Naive B cell (primary cell): ENCODE results near the gene MRPS2. TPM values are rescaled to one million over a fixed set of nuclear protein-coding genes. Genes with fewer than 3 reads are reported as not detected.

ENCODE experiments used
- ATAC-seq, 2 donors: fragments of 150-1000 bp; cut with Tn5 transposase; 2 replicates each; pipeline ENCODE4 v1.10.0; 2021; ENCODE audit warnings: low read depth in 2 of 2, mild to moderate bottlenecking in 2 of 2, moderate library complexity in 2 of 2
- DNase-seq: peaks from one replicate; pipeline ENCODE4 v3.0.0; 2022
- H3K27ac Mint-ChIP-seq, 6 donors: one replicate each; pipeline ENCODE4 v1.8.0; 2020 to 2022; ENCODE audit warnings: mild to moderate bottlenecking in 6 of 6, mixed read lengths in 6 of 6, moderate library complexity in 5 of 6, inconsistent platforms in 2 of 6
- H3K27me3 Mint-ChIP-seq, 3 donors: one replicate each; pipeline ENCODE4 v1.8.0; 2021 to 2022; ENCODE audit warnings: mixed read lengths in 3 of 3, mild to moderate bottlenecking in 1 of 3
- H3K36me3 Mint-ChIP-seq, 2 donors: one replicate each; pipeline ENCODE4 v1.8.0; 2020 to 2022; ENCODE audit warnings: mixed read lengths in 2 of 2, inconsistent platforms in 1 of 2, mild to moderate bottlenecking in 1 of 2
- H3K4me1 Mint-ChIP-seq, 3 donors: one replicate each; pipeline ENCODE4 v1.8.0; 2020 to 2022; ENCODE audit warnings: mixed read lengths in 3 of 3, inconsistent platforms in 1 of 3, mild to moderate bottlenecking in 1 of 3, moderate library complexity in 1 of 3
- H3K4me3 Mint-ChIP-seq, 8 donors: one replicate each; pipeline ENCODE4 v1.8.0; 2020 to 2022; ENCODE audit warnings: mild to moderate bottlenecking in 8 of 8, mixed read lengths in 8 of 8, moderate library complexity in 8 of 8, inconsistent platforms in 2 of 8
- H3K9me3 Mint-ChIP-seq, 7 donors: one replicate each; pipeline ENCODE4 v1.8.0; 2020 to 2022; ENCODE audit warnings: mixed read lengths in 7 of 7, mild to moderate bottlenecking in 5 of 7, inconsistent platforms in 2 of 7, moderate library complexity in 1 of 7
- polyA plus RNA-seq, 6 donors: library from polyadenylated mRNA; unstranded; fragments of 300-500 nt; fragmentation: Illumina TruSeq; gene quantifications; one replicate each; pipeline ENCODE4 v1.2.3, GENCODE V29; 2021; ENCODE audit warnings: low read depth in 6 of 6

The MRPS2 gene
- polyA plus RNA-seq, 6 donors from 2014 or later, result 41.5 to 57.9 (median 45.5) TPM

- Mint-ChIP-seq H3K4me3 (peak overlapping the region in 5 of 8 donors; percentile 84 to 97 (median 93)), H3K27me3 (peaks cover 0 to 19% (median 0%) of the 10 kb centered on the region in 3 donors), H3K9me3 (no peaks in the 10 kb centered on the region), H3K27ac (peak overlapping the region in 1 of 6 donors; percentile 64), H3K4me1 (peaks cover 15 to 37% (median 22%) of the 10 kb centered on the region in 3 donors), H3K36me3 (no peaks in the 10 kb centered on the region)
- DNase-seq (no peak), ATAC-seq (no peak)
Observed at GRCh38 chr9:135498381-135499126, 1.9 kb upstream of the MRPS2 start.

GRCh38 chr9:135499326-135500070 is 984 bp upstream of the MRPS2 start:
- peaks cover 0 to 18% (median 0%) of the 10 kb centered on the region in 3 donors for H3K27me3 Mint-ChIP-seq
- peak; percentile 64 to 72 for ATAC-seq

GRCh38 chr9:135500071-135500524 is 384 bp upstream of the MRPS2 start:
- DNase-seq (no peak), ATAC-seq (peak; percentile 9 to 13)
- H3K4me3 Mint-ChIP-seq, result peak overlapping the region; percentile 86 to 97 (median 94)
- H3K4me1 Mint-ChIP-seq, result peaks cover 19 to 49% (median 29%) of the 10 kb centered on the region in 3 donors
- peaks cover 0 to 12% (median 0%) of the 10 kb centered on the region in 3 donors for H3K27me3 Mint-ChIP-seq
- no peaks in the 10 kb centered on the region for H3K9me3 Mint-ChIP-seq
- H3K27ac Mint-ChIP-seq, result peak overlapping the region in 2 of 6 donors; percentile 87 to 88
- peaks cover 0 to 8% of the 10 kb centered on the region in 2 donors for H3K36me3 Mint-ChIP-seq

More at GRCh38 chr9:135499326-135500070, 984 bp upstream of the MRPS2 start:
- Mint-ChIP-seq H3K36me3 (peaks cover 0 to 2% of the 10 kb centered on the region in 2 donors), H3K4me3 (peak overlapping the region; percentile 83 to 97 (median 90)), H3K9me3 (no peaks in the 10 kb centered on the region), H3K4me1 (peaks cover 16 to 43% (median 26%) of the 10 kb centered on the region in 3 donors), H3K27ac (peak overlapping the region in 3 of 6 donors; percentile 6 to 82 (median 66))
- peak; percentile 83 for DNase-seq

GRCh38 chr9:135501261-135502167 is 1.0 kb downstream of the MRPS2 start:
- Mint-ChIP-seq H3K27me3 (peaks cover 0 to 11% (median 0%) of the 10 kb centered on the region in 3 donors), H3K9me3 (no peaks in the 10 kb centered on the region), H3K36me3 (peaks cover 0 to 11% of the 10 kb centered on the region in 2 donors), H3K4me3 (peak overlapping the region; percentile 83 to 97 (median 94)), H3K4me1 (peaks cover 19 to 51% (median 29%) of the 10 kb centered on the region in 3 donors), H3K27ac (peak overlapping the region in 5 of 6 donors; percentile 47 to 95 (median 80))
- DNase-seq (no peak), ATAC-seq (no peak)

- Mint-ChIP-seq H3K4me1 (peaks cover 19 to 51% (median 29%) of the 10 kb centered on the region in 3 donors), H3K27me3 (peaks cover 0 to 15% (median 0%) of the 10 kb centered on the region in 3 donors), H3K27ac (peak overlapping the region in 3 of 6 donors; percentile 20 to 95 (median 67)), H3K9me3 (peaks cover 0 to 2% (median 0%) of the 10 kb centered on the region in 7 donors), H3K36me3 (peaks cover 0 to 11% of the 10 kb centered on the region in 2 donors), H3K4me3 (peak overlapping the region; percentile 83 to 97 (median 94))
- DNase-seq (no peak), ATAC-seq (no peak)
Observed at GRCh38 chr9:135502168-135502872, 1.8 kb downstream of the MRPS2 start.

GRCh38 chr9:135502873-135503321 is 2.4 kb downstream of the MRPS2 start:
- no peak for DNase-seq
- peaks cover 19 to 51% (median 29%) of the 10 kb centered on the region in 3 donors for H3K4me1 Mint-ChIP-seq
- H3K27me3 Mint-ChIP-seq, result peaks cover 0 to 13% (median 0%) of the 10 kb centered on the region in 3 donors
- no peak overlapping the region for H3K27ac Mint-ChIP-seq
- peak overlapping the region in 4 of 8 donors; percentile 31 to 96 (median 74) for H3K4me3 Mint-ChIP-seq
- peaks cover 0 to 4% (median under 1%) of the 10 kb centered on the region in 7 donors for H3K9me3 Mint-ChIP-seq
- H3K36me3 Mint-ChIP-seq, result peaks cover 0 to 13% of the 10 kb centered on the region in 2 donors
- ATAC-seq, result no peak

- H3K36me3 Mint-ChIP-seq, result peaks cover under 1 to 20% of the 10 kb centered on the region in 2 donors
- no peak overlapping the region for H3K27ac Mint-ChIP-seq
- DNase-seq (no peak), ATAC-seq (no peak)
- H3K27me3 Mint-ChIP-seq, result peaks cover 0 to 6% (median 0%) of the 10 kb centered on the region in 3 donors
- H3K4me1 Mint-ChIP-seq, result peaks cover 19 to 51% (median 29%) of the 10 kb centered on the region in 3 donors
- H3K4me3 Mint-ChIP-seq, result peak overlapping the region in 5 of 8 donors; percentile 31 to 96 (median 66)
- H3K9me3 Mint-ChIP-seq, result peaks cover 1 to 8% (median 6%) of the 10 kb centered on the region in 7 donors
Observed at GRCh38 chr9:135503371-135504261, 3.1 kb downstream of the MRPS2 start.

GRCh38 chr9:135504262-135505243 is 4.1 kb downstream of the MRPS2 start:
- Mint-ChIP-seq H3K4me3 (peak overlapping the region in 3 of 8 donors; percentile 56 to 88 (median 57)), H3K36me3 (peaks cover 9 to 29% of the 10 kb centered on the region in 2 donors), H3K4me1 (peaks cover 18 to 44% (median 23%) of the 10 kb centered on the region in 3 donors), H3K27ac (no peak overlapping the region), H3K9me3 (peaks cover 10 to 18% (median 12%) of the 10 kb centered on the region in 7 donors), H3K27me3 (peaks cover 0 to 11% (median 0%) of the 10 kb centered on the region in 3 donors)
- DNase-seq (peak; percentile 26), ATAC-seq (no peak)

- Mint-ChIP-seq H3K4me1 (peaks cover 16 to 39% (median 21%) of the 10 kb centered on the region in 3 donors), H3K27ac (no peak overlapping the region), H3K4me3 (peak overlapping the region in 1 of 8 donors; percentile 15), H3K9me3 (peaks cover 10 to 25% (median 13%) of the 10 kb centered on the region in 7 donors), H3K27me3 (peaks cover 0 to 11% (median 0%) of the 10 kb centered on the region in 3 donors), H3K36me3 (peaks cover 10 to 30% of the 10 kb centered on the region in 2 donors)
- DNase-seq, result no peak
- ATAC-seq, result no peak
Observed at GRCh38 chr9:135505406-135506187, 5.1 kb downstream of the MRPS2 start.
